Mononuclear cell (primary cell): ENCODE measurements around the gene RHOXF1. TPM values are rescaled to one million over a fixed set of nuclear protein-coding genes. Genes with fewer than 3 reads are reported as not detected.
"Not testable (repeated sequence)": the region's sequence is repeated elsewhere in the genome, so short reads cannot be mapped to it uniquely, and the experiment has no call there.

Experiments
- H3K27me3 ChIP-seq: 2 replicates; pipeline ENCODE4 v1.6.0; 2011; ENCODE audit warnings: low read length, control low read depth; ENCODE audit not compliant: insufficient read depth
- H3K4me1 ChIP-seq: 2 replicates; pipeline ENCODE4 v1.5.1; 2011; ENCODE audit warnings: mild to moderate bottlenecking, low read length, control low read depth; ENCODE audit not compliant: insufficient read depth
- H3K4me3 ChIP-seq: 2 replicates; pipeline ENCODE4 v1.5.1; 2011; ENCODE audit warnings: mild to moderate bottlenecking, low read length, moderate library complexity
- H3K9me3 ChIP-seq: 2 replicates; pipeline ENCODE4 v1.5.1; 2011; ENCODE audit warnings: low read depth, mild to moderate bottlenecking, control low read depth, low read length
- total RNA-seq: library from RNA; depleted of rRNA; stranded (reverse); fragments of >200 nt; gene quantifications from one replicate; pipeline ENCODE4 v1.2.3, GENCODE V29; 2012

Gene RHOXF1, protein sequence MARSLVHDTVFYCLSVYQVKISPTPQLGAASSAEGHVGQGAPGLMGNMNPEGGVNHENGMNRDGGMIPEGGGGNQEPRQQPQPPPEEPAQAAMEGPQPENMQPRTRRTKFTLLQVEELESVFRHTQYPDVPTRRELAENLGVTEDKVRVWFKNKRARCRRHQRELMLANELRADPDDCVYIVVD
- total RNA-seq: 0.21 TPM

DNA sequence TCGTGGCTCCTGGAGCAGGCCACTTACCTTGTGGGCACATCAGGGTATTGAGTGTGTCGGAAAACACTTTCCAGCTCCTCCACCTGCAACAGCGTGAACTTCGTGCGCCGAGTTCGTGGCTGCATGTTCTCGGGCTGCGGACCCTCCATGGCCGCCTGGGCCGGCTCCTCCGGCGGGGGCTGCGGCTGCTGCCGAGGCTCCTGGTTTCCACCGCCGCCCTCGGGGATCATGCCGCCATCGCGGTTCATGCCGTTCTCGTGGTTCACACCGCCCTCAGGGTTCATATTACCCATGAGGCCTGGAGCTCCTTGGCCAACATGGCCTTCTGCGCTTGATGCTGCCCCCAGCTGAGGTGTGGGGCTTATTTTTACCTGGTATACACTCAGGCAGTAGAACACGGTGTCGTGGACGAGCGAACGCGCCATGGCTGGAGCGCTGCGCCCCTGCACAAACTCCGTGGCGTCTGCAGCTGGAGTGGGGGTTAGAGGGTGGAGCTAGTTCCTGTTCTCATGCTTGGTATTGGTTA is at the start of gene RHOXF1:
Gene RHOXF1 (minus strand): TSS at position 476 of the 526 bp plus-strand sequence. CDS start 51 bp downstream, at position 425.
- H3K9me3 ChIP-seq: no peaks in the 10 kb centered on the region
- no peak within 1 kb of the TSS for H3K4me3 ChIP-seq
- H3K4me1 ChIP-seq: no peaks in the 10 kb centered on the region
- H3K27me3 ChIP-seq: no peaks in the 10 kb centered on the region

DNA sequence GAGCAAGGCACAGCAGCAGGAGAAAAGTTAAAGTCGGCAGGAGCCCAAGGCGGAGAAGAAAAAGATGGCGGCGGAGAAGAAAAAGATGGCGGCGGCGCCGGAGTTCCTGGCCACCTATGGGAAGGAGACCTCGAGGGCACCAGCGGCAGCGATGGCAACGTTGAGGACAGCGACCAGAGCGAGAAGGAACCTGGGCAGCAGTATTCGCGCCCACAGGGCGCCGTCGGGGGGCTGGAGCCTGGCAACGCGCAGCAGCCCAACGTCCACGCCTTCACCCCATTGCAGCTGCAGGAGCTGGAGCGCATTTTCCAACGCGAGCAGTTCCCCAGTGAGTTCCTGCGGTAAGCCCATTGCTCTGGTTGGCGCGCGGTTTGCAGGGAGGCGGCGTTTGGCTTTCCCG is 43.4 kb upstream of the RHOXF1 start:
- H3K4me1 ChIP-seq, H3K27me3 ChIP-seq, H3K9me3 ChIP-seq, H3K4me3 ChIP-seq: not testable (repeated sequence)

DNA sequence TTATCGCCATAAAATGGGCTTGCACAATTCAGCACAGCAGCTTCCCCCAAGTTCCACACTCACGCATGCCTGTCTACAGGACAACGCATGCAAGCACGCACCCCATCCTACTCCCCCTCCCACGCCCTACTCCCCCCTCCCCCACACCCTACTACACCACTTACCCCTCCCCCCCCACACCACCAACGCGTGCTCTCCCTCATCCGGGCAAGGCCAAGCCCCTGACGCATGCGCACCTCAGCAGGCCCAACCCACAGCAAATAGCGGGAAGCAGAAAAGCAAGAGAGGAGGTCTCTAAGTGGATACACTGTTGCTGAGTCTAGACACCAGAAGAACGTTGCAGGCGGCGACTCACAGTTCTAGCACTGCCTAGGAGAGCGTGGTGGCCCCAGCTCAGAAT is 42.6 kb upstream of the RHOXF1 start, which contains the start of gene RHOXF2:
Gene RHOXF2 (plus strand): TSS at position 301 of the 400 bp plus-strand sequence. CDS start 138 bp downstream, outside the sequence.
- H3K4me3 ChIP-seq, H3K9me3 ChIP-seq, H3K4me1 ChIP-seq, H3K27me3 ChIP-seq: not testable (repeated sequence)

DNA sequence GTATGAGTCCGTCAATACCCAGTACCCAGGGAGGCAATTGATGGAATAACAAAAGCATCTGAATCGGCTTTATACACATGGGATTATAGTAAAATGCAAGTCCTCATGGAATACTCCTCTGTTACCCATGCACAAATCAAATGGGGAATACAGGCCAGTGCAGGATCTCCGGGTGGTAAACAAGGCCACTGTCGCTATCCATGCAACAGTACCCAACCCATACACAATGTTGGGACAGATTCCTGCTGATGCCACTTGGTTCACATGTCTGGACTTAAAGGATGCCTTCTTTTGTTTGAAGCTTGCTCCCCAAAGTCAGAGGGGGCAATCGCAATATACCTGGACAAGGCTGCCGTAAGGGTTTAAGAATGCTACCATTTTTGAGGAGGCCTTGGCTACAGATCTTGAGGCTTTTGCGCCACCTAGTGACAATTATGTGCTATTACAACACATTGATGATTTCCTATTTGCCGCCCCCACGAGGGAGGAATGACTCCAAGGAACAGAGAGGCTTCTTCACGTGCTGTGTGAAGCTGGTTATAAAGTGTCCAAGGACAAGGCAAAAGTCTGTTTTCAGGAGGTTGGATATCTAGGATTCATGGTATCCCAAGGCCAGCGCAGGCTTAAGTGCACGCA is 34.5 kb upstream of the RHOXF1 start:
- not testable (repeated sequence) for H3K27me3 ChIP-seq, H3K4me3 ChIP-seq, H3K9me3 ChIP-seq, H3K4me1 ChIP-seq

DNA sequence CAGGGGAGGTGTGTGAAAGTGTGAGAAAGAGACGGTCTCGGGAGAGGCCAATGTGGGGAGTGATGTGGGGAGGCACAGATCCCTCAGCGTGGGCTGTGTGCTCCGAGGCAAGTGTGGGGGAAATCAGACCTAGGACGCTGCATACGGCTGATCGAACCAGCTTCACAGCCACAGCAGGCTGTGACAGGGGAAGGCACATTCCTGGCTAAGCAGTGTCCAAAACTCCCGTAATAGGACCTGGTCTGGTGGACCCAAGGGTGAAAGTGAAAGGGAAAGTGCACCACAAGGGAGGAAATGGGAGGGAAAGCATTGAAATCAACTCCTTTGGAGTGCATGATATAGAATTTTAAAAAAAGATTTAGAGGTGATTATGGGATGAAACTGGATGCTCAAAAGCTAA is 31.8 kb upstream of the RHOXF1 start:
- H3K27me3 ChIP-seq: no peaks in the 10 kb centered on the region
- H3K4me1 ChIP-seq: peaks cover 15% of the 10 kb centered on the region
- H3K4me3 ChIP-seq: no peak overlapping the region
- H3K9me3 ChIP-seq: no peaks in the 10 kb centered on the region

DNA sequence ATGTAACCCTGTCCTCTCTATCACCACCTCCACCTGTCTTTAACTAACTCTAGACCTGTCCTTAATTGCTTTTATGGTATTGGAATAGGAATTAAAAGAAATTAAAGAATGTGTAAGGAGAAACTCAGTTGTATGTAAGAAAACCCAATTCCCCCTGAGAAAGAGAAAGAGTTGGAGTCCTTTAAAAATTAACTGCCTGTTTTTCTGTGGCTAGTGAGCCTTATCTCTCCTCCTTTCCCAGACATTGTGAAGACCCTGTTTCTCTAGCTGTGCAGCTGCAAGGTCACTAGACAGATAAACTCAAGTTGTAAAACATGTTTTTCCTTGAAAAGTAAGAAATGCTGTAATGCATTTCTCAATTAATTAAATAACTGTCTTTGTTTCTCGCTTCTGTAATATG is 30.6 kb upstream of the RHOXF1 start:
- H3K4me1 ChIP-seq: peaks cover 15% of the 10 kb centered on the region
- not testable (repeated sequence) for H3K9me3 ChIP-seq, H3K4me3 ChIP-seq, H3K27me3 ChIP-seq

DNA sequence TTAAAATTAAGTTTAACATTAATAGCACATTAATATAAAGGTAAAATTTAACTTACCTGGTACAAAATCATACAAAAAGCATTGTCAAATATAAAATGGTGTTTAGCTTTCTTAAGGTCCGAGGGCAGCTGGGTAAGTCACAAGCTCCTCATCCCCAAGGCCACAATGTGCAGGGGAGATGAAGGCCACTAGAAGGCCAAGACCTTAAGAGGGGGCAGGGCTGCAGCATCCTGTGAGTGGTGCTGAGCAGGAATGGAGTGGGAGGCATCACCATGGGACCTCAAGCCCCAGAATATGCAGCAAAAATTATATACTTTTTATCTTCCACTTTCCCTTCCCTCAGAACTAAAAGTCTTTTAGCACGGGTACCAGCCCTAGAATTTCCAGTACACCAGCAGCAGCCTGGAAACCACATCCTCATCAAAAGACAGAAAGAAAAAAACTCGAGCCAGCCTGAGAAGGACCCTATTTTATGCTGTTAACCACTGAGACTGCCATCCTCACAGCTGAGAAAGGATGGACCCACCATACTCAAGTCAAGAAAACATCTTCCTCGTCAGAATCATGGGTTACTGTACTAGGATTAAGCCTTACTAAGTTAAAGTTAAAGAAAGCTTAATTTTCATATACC is 29.7 kb upstream of the RHOXF1 start:
- Histone ChIP-seq H3K4me1 (peaks cover 15% of the 10 kb centered on the region), H3K27me3 (no peaks in the 10 kb centered on the region), H3K4me3 (no peak overlapping the region), H3K9me3 (no peaks in the 10 kb centered on the region)

DNA sequence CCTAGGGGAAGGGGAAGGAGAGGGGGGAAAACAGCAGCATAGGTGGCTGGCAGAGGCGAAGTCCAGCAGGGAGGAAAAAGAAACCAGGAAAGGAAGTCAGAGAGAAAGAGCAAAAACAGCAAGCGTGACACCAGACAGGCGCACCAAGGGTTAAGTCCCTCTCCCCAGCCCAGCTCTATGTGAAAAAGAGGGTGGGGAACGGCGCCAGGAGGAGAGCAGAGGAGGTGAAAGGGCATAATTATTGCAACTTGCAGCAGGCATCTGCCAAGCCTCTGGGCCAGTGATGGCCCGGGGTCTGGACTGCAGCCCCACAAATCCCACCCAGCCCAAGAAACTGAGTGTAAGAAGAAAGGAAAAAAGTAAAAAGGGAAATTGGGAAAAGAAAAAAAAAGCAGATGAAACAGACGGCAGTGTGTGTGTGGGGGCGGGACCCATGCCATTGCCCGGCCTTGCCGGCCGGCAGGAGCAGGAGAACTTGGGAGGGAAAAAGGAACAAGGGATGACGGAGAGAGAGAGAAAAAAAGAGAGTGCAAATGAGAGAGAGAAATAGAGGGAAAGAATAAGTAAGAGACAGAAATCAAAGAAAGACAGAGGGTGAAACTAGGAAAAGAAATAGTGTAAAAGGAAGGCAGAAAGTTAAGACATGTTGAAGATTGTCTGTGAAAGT is 28.6 kb upstream of the RHOXF1 start:
- H3K27me3 ChIP-seq: no peaks in the 10 kb centered on the region
- H3K4me3 ChIP-seq: no peak overlapping the region
- H3K9me3 ChIP-seq: no peaks in the 10 kb centered on the region
- H3K4me1 ChIP-seq: peaks cover 15% of the 10 kb centered on the region

DNA sequence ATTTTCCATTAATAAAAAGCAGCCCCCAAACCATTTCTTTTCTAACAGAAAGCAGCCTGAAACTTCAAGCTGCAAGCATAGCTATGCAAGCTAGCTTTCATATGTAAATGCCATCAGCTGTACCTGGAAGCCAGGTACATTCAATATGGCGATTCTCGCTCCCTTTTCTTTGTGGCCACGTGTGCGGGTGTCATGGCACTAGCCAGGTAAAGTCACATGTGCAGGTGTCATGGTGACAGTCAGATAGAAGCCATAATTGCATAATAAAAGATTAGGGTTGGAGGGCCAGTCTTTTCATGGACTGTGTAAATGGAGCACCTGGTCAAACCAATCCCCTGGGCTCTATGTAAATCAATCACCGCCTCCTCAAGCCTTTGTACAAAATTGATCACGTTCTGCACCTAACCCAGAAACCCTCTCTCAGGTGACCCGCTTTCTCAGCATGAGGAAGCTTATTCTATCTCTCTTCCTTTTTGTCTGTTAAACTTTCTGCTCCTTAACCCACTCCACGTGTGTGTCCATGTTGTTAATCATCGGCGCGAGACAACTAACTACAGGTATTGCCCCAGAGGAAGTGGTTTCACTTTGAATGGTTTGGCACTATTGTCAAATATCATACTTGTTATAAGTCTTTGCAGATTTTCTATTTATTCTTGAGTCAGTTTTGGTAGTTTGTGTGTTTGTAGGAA is 24.7 kb upstream of the RHOXF1 start:
- H3K9me3 ChIP-seq: no peaks in the 10 kb centered on the region
- no peaks in the 10 kb centered on the region for H3K27me3 ChIP-seq
- H3K4me1 ChIP-seq: peaks cover 15% of the 10 kb centered on the region
- no peak overlapping the region for H3K4me3 ChIP-seq

DNA sequence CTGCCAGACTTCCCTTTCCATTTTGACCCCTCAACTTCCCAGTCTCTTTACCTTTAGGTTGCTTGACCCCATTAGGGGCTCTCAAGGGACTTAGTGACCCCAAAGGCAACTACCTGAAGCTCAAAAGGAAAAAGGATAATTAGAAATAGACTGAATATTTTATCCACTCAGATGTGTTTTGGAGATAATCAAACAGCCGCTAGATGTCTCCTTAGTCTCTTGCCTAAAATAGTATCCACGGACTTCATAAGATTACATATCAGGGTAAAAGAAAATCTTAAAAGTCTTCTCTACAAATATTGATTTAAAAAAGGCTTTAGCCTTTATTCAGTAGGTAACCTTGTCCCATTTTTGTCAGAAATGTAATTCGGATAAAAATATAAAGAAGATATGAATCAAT is 21.7 kb upstream of the RHOXF1 start:
- H3K4me1 ChIP-seq: no peaks in the 10 kb centered on the region
- H3K9me3 ChIP-seq: no peaks in the 10 kb centered on the region
- no peak overlapping the region for H3K4me3 ChIP-seq
- no peaks in the 10 kb centered on the region for H3K27me3 ChIP-seq

DNA sequence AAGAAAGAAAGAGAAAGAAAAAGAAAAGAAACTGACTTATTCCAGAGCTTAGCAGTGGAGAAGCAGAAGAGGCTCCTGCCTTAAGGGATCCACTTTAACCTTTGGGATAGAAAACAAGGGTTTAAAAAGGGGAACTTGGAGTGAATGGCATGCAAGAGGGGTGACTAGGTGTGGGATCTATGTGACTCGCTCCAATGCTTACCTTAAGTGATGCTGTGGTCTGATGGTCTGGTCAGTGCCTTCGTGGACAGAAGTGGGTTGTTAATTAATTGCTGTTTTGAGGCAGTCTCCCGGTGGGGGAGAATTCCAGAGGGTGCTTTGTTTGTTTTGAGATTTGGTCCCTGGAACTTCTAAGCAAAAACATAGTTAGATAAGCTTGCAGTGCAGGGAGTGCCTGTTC is 21.1 kb upstream of the RHOXF1 start:
- Histone ChIP-seq H3K4me1 (no peaks in the 10 kb centered on the region), H3K4me3 (no peak overlapping the region), H3K9me3 (no peaks in the 10 kb centered on the region), H3K27me3 (no peaks in the 10 kb centered on the region)

DNA sequence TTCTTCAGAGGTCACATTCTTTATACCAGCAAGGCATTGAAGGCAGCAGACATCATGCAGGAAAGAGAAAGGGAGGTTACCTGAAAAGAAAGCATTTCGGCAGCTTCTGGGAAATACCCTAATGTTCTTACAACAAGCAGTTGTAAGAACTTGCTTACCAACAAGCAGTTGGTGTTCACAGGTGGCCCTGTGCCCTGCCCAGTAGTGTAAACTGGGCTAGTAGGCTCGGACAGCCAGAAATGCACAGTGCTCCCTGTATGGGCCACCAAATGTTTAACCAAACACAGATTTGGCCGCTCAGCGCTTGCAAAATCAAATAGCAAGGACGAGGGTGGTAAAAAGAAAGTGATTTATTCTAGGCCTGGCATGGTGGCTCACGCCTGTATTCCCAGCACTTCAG is 20.4 kb upstream of the RHOXF1 start:
- no peaks in the 10 kb centered on the region for H3K4me1 ChIP-seq
- H3K27me3 ChIP-seq: no peaks in the 10 kb centered on the region
- H3K4me3 ChIP-seq: no peak overlapping the region
- H3K9me3 ChIP-seq: no peaks in the 10 kb centered on the region

DNA sequence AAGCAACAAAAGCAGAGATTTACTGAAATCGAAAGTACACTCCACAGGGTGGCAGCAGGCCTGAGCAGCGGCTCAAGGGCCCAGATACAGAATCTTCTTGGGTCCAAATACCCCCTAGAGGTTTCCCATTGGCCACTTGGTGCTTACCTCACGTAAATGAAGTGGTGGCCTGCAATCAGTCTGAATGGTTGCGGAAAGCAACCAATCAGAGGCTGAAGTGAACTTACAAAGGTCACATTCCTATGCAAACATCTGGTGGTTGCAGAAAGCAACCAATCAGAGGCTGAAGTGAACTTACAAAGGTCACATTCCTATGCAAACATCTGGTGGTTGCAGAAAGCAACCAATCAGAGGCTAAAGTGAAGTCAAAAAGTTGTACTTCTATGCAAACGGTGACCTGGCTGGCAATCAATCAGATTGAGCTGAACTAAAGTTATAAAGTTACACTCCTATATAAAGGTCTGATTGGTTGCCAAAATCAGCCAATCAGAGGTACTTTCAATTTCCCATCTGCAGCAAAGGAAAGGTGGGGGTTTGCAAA is 12.7 kb upstream of the RHOXF1 start:
- not testable (repeated sequence) for H3K9me3 ChIP-seq, H3K4me3 ChIP-seq, H3K4me1 ChIP-seq, H3K27me3 ChIP-seq

DNA sequence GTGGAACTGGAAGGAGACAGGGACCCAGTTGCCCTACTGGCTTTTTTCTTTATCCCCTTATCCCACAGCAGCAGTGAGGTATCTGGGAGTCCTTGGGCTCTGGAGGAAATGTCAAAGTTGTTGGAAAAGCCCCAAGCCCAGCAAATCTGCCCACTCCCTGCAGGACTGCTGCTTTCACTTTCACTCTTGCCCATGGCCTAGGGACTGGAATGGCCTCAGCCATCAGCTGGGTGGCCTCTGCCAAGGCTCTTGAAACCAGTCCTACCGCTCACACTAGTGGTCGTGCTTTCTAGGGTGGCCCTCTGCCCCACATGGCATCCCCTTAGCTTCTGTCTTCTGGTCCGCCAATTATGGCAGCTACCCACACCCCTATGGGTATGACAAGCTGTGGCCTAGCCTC is 9.7 kb upstream of the RHOXF1 start:
- Histone ChIP-seq H3K9me3 (no peaks in the 10 kb centered on the region), H3K4me1 (no peaks in the 10 kb centered on the region), H3K4me3 (no peak overlapping the region), H3K27me3 (no peaks in the 10 kb centered on the region)

DNA sequence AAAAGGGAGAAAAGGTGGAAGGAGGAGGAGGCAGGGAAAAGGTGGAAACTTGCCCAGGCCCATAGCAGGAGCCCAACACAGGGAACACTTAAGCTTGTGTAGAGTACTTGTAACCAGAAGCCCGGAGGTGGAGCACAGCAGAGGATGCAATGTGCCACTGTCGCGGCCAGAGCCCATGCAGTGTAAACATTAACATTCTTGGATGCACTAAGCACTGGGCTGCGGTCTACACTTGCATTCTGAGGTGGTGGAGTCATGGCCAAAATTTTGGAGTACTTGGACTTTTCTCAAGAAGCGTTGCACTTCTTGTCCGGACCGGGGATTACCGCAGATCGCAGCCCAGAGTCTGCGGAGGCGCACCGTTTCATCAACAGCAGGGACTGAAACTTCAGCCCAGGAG is 4.5 kb upstream of the RHOXF1 start:
- Histone ChIP-seq H3K4me1 (no peaks in the 10 kb centered on the region), H3K9me3 (no peaks in the 10 kb centered on the region), H3K27me3 (no peaks in the 10 kb centered on the region), H3K4me3 (no peak overlapping the region)
